HepG2 (cell line): ENCODE results near the gene PPP1R9B. TPM values are rescaled to one million over a fixed set of nuclear protein-coding genes. Genes with fewer than 3 reads are reported as not detected.

Experiments used
- ATAC-seq: fragments of 200-7000 bp; cut with Tn5 transposase; 3 replicates; pipeline ENCODE4 v1.9.1; 2020; ENCODE audit warnings: mild to moderate bottlenecking, moderate library complexity
- BruUV-seq: library from RNA; stranded (reverse); fragments of 400-500 nt; replicated peaks from 2 replicates; lab custom pipeline; 2021; lab: Mats Ljungman, UMichigan
- CTCF ChIA-PET: fragments of 300-600 bp; formaldehyde crosslinking; extraction: SDS; loops from one replicate; lab custom pipeline; 2021; ENCODE audit warnings: low total read pairs, inconsistent platforms, low intra/inter-chr PET ratio; lab: Yijun Ruan, JAX
- POLR2A ChIA-PET: fragments of 350-600 bp; sonication (Branson Sonifier 250); formaldehyde crosslinking; loops from one replicate; lab custom pipeline; 2020; ENCODE audit warnings: antibody characterized with exemption, inconsistent platforms; lab: Yijun Ruan, JAX
- DNase-seq: peaks from one replicate; pipeline ENCODE4 v3.0.0-alpha.2; 2015; ENCODE audit warnings: low spot score
- FAIRE-seq: peaks from 3 replicates; lab custom pipeline; 2011; peaks lifted over from hg19 to GRCh38; lab: Jason Lieb, UNC
- H2AFZ ChIP-seq: one replicate; pipeline ENCODE4 v1.6.1; 2011; ENCODE audit warnings: low read length, inconsistent platforms
- H3K27ac ChIP-seq: fragments of 300-600 bp; 3 replicates; pipeline ENCODE4 v1.8.0; 2011; ENCODE audit warnings: mixed run types, mild to moderate bottlenecking, mixed read lengths, low read length, inconsistent platforms; ENCODE audit not compliant: insufficient read depth; ENCODE audit errors: extremely low read length
- H3K27me3 ChIP-seq, 2 experiments: fragments of 200-600 bp in 1 of 2; 2 replicates in 1 of 2; 3 replicates in 1 of 2; pipeline versions ENCODE4 v1.6.0 to v1.8.0; 2011; ENCODE audit warnings: low read length in 2 of 2, mild to moderate bottlenecking in 2 of 2, moderate library complexity in 2 of 2, inconsistent platforms in 1 of 2; ENCODE audit not compliant: insufficient read depth in 2 of 2, control insufficient read depth in 1 of 2
- H3K36me3 ChIP-seq, 2 experiments: fragments of 200-600 bp in 1 of 2; replicated peaks in 1 of 2; 2 replicates in 1 of 2; 3 replicates in 1 of 2; pipeline versions ENCODE4 v1.5.1 to v1.8.0; 2011; ENCODE audit warnings: low read length in 2 of 2, inconsistent platforms in 1 of 2; ENCODE audit not compliant: insufficient read depth in 2 of 2, control insufficient read depth in 1 of 2
- H3K4me1 ChIP-seq: 2 replicates; pipeline ENCODE4 v1.5.1; 2012; ENCODE audit warnings: low read length, inconsistent platforms; ENCODE audit not compliant: insufficient read depth
- H3K4me2 ChIP-seq: 2 replicates; pipeline ENCODE4 v1.6.0; 2011; ENCODE audit warnings: low read depth, low read length, inconsistent platforms
- H3K4me3 ChIP-seq, 3 experiments: fragments of 200-600 bp in 1 of 3; sonication (generic), shearing (Covaris generic) in 1 of 3; replicated peaks in 1 of 3; 2 replicates each; pipeline ENCODE4 v1.5.1; 2011 to 2016; ENCODE audit warnings: low read length in 3 of 3, inconsistent platforms in 2 of 3, low read depth in 2 of 3, mild to moderate bottlenecking in 2 of 3, control low read depth in 1 of 3, mixed read lengths in 1 of 3; ENCODE audit not compliant: insufficient read depth in 1 of 3
- H3K79me2 ChIP-seq: one replicate; pipeline ENCODE4 v1.6.1; 2011; ENCODE audit warnings: low read length, inconsistent platforms; ENCODE audit not compliant: insufficient read depth
- H3K9ac ChIP-seq: 2 replicates; pipeline ENCODE4 v1.6.0; 2011; ENCODE audit warnings: mild to moderate bottlenecking, low read depth, low read length, inconsistent platforms; ENCODE audit not compliant: insufficient read depth
- H3K9me3 ChIP-seq: 2 replicates; pipeline ENCODE4 v1.5.1; 2012; ENCODE audit warnings: mild to moderate bottlenecking, low read length
- H4K20me1 ChIP-seq: 2 replicates; pipeline ENCODE4 v1.6.0; 2011; ENCODE audit warnings: inconsistent platforms, mild to moderate bottlenecking, low read length, moderate library complexity; ENCODE audit not compliant: insufficient read depth
- FOXJ3 ChIP-seq: sonication (generic); formaldehyde crosslinking; IDR thresholded peaks from 2 replicates; pipeline ENCODE4 v1.4.0; 2020; ENCODE audit warnings: missing genetic modification reagents, mild to moderate bottlenecking, borderline replicate concordance
- TOE1 ChIP-seq: sonication (generic); formaldehyde crosslinking; IDR thresholded peaks from 2 replicates; pipeline ENCODE4 v1.4.0; 2020; ENCODE audit warnings: mild to moderate bottlenecking, missing genetic modification reagents
- ZNF20 ChIP-seq: sonication (generic); formaldehyde crosslinking; IDR thresholded peaks from 2 replicates; pipeline ENCODE4 v1.4.0; 2020; ENCODE audit warnings: mild to moderate bottlenecking, moderate library complexity, missing genetic modification reagents
- ZNF30 ChIP-seq: sonication (generic); formaldehyde crosslinking; IDR thresholded peaks from 2 replicates; pipeline ENCODE4 v1.5.0; 2020; ENCODE audit warnings: mild to moderate bottlenecking, missing genetic modification reagents
- WGBS: methylation state at CpG from one replicate; pipeline ENCODE4 v1.1.6; 2017; ENCODE audit warnings: low lambda C conversion rate; 5-methylcytosine and 5-hydroxymethylcytosine counted together
- in situ Hi-C: cut with HindIII; loops from 2 replicates; pipeline ENCODE4 v1.10.0; 2017; ENCODE audit warnings: low pct_unique_long_range_greater_than_20kb; ENCODE audit not compliant: extremely low pct_ligation_motif_present
- intact Hi-C: fragments of 100-400 bp; cut with micrococcal nuclease; formaldehyde crosslinking; loops from one replicate; pipeline ENCODE4 v1.10.0; 2022; ENCODE audit not compliant: unreplicated experiment
- polyA plus RNA-seq, 8 experiments: library from polyadenylated mRNA; depleted of rRNA in 3 of 8; stranded (reverse) in 7 of 8; unstranded in 1 of 8; fragments of >200 nt; fragmentation: Illumina TruSeq in 4 of 8; extraction: Trizol in 4 of 8; gene quantifications; 2 replicates each; pipeline versions ENCODE4 v1.2.1 to v1.2.3, GENCODE V29; 2011 to 2016; ENCODE audit warnings: low read depth in 4 of 8, missing spikeins in 1 of 8, mixed read lengths in 1 of 8; ENCODE audit not compliant: insufficient read depth in 1 of 8
- total RNA-seq, 5 experiments: library from RNA; depleted of rRNA; stranded (reverse); fragments of >200 nt; fragmentation: Illumina TruSeq; extraction: Trizol; gene quantifications; 2 replicates each; pipeline ENCODE4 v1.2.3, GENCODE V29; 2016; ENCODE audit warnings: low read depth in 1 of 5
- TF ChIP-seq, protein P1 (sequence below): sonication (generic); formaldehyde crosslinking; IDR thresholded peaks from 2 replicates; pipeline ENCODE4 v1.4.0; 2020; ENCODE audit warnings: missing genetic modification reagents, borderline replicate concordance
- TF ChIP-seq, protein P2 (sequence below): sonication (generic); formaldehyde crosslinking; conservative IDR thresholded peaks from 2 replicates; pipeline ENCODE4 v1.8.1; 2023; ENCODE audit warnings: missing genetic modification reagents
- TF ChIP-seq, protein P3 (sequence below): sonication (generic); formaldehyde crosslinking; IDR thresholded peaks from 2 replicates; pipeline ENCODE4 v1.4.0; 2020; ENCODE audit warnings: missing genetic modification reagents

The PPP1R9B gene
- total and polyA plus RNA-seq, 2 of the 13 experiments (the other 11 are each of a cell fraction or from before 2014, with no cell fraction given): 9.4 to 15.8 TPM

DNA sequence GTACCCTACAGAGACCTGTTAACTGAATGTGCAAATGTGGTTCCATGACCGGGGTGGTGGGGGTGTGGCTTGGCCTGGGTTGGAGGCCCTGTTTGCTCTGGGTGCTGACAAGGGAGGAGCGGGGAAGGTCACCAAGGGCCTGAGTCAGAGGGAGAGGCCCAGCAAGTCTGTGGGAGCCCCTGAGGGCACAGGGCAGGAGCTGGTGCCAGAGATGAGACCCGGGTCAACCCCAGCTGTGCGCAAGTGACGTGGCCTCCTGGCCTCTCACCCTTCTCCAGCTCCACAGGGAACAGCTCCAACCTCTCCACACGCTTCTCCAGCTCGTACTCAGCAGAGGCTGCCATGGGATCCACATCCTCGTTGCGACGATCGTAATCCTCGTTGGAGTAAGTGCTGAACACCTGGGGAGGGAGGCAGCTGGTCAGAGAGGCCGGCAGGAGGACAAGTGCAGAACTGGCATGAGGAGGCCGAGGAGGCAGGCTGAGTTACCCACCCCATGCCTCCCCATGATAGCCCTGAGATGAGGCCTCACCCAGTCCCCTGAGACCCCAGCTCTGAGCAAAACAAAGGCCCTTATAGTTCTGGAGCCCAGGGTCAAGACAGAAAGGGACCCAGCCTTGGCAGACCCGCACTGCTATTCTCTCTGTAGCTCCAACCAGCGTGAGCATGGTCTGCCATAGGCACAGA is 5.5 kb downstream of the PPP1R9B start (continued):
- TF ChIP-seq, protein P1, sequence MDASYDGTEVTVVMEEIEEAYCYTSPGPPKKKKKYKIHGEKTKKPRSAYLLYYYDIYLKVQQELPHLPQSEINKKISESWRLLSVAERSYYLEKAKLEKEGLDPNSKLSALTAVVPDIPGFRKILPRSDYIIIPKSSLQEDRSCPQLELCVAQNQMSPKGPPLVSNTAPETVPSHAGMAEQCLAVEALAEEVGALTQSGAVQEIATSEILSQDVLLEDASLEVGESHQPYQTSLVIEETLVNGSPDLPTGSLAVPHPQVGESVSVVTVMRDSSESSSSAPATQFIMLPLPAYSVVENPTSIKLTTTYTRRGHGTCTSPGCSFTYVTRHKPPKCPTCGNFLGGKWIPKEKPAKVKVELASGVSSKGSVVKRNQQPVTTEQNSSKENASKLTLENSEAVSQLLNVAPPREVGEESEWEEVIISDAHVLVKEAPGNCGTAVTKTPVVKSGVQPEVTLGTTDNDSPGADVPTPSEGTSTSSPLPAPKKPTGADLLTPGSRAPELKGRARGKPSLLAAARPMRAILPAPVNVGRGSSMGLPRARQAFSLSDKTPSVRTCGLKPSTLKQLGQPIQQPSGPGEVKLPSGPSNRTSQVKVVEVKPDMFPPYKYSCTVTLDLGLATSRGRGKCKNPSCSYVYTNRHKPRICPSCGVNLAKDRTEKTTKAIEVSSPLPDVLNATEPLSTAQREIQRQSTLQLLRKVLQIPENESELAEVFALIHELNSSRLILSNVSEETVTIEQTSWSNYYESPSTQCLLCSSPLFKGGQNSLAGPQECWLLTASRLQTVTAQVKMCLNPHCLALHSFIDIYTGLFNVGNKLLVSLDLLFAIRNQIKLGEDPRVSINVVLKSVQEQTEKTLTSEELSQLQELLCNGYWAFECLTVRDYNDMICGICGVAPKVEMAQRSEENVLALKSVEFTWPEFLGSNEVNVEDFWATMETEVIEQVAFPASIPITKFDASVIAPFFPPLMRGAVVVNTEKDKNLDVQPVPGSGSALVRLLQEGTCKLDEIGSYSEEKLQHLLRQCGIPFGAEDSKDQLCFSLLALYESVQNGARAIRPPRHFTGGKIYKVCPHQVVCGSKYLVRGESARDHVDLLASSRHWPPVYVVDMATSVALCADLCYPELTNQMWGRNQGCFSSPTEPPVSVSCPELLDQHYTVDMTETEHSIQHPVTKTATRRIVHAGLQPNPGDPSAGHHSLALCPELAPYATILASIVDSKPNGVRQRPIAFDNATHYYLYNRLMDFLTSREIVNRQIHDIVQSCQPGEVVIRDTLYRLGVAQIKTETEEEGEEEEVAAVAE (CRISPR knock-in tag): no peak
- no peak for TF ChIP-seq TOE1 (CRISPR knock-in tag)
- TF ChIP-seq, protein P2, sequence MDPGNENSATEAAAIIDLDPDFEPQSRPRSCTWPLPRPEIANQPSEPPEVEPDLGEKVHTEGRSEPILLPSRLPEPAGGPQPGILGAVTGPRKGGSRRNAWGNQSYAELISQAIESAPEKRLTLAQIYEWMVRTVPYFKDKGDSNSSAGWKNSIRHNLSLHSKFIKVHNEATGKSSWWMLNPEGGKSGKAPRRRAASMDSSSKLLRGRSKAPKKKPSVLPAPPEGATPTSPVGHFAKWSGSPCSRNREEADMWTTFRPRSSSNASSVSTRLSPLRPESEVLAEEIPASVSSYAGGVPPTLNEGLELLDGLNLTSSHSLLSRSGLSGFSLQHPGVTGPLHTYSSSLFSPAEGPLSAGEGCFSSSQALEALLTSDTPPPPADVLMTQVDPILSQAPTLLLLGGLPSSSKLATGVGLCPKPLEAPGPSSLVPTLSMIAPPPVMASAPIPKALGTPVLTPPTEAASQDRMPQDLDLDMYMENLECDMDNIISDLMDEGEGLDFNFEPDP (CRISPR knock-in tag): no peak

DNA sequence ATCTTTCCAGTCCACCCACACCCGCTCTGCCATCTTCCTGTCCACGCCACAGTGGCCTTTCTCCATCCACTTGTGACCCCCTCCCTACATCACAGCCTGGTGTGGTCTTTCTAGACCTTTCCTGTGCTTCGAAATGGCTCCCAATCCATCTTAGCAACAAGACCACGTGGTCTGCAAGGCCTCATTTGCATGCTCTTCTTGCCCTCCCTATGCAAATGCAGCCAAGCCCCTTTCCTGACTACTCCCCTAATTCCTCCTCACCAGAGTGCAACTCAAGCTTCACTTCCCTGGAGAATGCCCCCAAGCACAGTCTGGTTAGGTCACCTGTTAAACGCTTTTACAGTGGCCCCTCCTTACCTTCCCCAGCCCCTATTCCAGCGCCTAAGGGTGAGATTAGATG is 6.1 kb downstream of the PPP1R9B start:
- ATAC-seq: no peak
- TF ChIP-seq ZNF20 (CRISPR knock-in tag) (no peak), ZNF30 (no peak), FOXJ3 (CRISPR knock-in tag) (no peak)
- TF ChIP-seq, protein P3, sequence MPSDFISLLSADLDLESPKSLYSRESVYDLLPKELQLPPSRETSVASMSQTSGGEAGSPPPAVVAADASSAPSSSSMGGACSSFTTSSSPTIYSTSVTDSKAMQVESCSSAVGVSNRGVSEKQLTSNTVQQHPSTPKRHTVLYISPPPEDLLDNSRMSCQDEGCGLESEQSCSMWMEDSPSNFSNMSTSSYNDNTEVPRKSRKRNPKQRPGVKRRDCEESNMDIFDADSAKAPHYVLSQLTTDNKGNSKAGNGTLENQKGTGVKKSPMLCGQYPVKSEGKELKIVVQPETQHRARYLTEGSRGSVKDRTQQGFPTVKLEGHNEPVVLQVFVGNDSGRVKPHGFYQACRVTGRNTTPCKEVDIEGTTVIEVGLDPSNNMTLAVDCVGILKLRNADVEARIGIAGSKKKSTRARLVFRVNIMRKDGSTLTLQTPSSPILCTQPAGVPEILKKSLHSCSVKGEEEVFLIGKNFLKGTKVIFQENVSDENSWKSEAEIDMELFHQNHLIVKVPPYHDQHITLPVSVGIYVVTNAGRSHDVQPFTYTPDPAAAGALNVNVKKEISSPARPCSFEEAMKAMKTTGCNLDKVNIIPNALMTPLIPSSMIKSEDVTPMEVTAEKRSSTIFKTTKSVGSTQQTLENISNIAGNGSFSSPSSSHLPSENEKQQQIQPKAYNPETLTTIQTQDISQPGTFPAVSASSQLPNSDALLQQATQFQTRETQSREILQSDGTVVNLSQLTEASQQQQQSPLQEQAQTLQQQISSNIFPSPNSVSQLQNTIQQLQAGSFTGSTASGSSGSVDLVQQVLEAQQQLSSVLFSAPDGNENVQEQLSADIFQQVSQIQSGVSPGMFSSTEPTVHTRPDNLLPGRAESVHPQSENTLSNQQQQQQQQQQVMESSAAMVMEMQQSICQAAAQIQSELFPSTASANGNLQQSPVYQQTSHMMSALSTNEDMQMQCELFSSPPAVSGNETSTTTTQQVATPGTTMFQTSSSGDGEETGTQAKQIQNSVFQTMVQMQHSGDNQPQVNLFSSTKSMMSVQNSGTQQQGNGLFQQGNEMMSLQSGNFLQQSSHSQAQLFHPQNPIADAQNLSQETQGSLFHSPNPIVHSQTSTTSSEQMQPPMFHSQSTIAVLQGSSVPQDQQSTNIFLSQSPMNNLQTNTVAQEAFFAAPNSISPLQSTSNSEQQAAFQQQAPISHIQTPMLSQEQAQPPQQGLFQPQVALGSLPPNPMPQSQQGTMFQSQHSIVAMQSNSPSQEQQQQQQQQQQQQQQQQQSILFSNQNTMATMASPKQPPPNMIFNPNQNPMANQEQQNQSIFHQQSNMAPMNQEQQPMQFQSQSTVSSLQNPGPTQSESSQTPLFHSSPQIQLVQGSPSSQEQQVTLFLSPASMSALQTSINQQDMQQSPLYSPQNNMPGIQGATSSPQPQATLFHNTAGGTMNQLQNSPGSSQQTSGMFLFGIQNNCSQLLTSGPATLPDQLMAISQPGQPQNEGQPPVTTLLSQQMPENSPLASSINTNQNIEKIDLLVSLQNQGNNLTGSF (CRISPR knock-in tag): no peak
- TF ChIP-seq, all 625 proteins: peak for 0
- H3K27me3 ChIP-seq: no peaks in the 10 kb centered on the region
- H3K9ac ChIP-seq: no peak overlapping the region
- intact Hi-C loops: no loop called here
- DNase-seq: no peak
- ChIA-PET CTCF (no interaction called here), POLR2A (no interaction called here)
- FAIRE-seq: no peak
- no peaks in the 10 kb centered on the region for H3K9me3 ChIP-seq
- no peak overlapping the region for H3K4me3 ChIP-seq
- H2AFZ ChIP-seq: no peak overlapping the region
- H3K36me3 ChIP-seq: peaks cover 38 to 54% of the 10 kb centered on the region in 2 experiments
- H3K27ac ChIP-seq: no peak overlapping the region
- peaks cover 47% of the 10 kb centered on the region for H3K4me1 ChIP-seq
- no peak overlapping the region for H3K4me2 ChIP-seq
- peaks cover 25% of the 10 kb centered on the region for H3K79me2 ChIP-seq
- no TSS peak for BruUV-seq
- in situ Hi-C loops: no loop called here
- 97% methylated on average over 6 of the region's 6 CpGs for WGBS
- peaks cover 17% of the 10 kb centered on the region; the same call in 1 of the 2 replicates for H4K20me1 ChIP-seq
